GM10847 (cell line): ENCODE results near the gene NRF1.

Experiments
- POLR2A ChIP-seq: IDR thresholded peaks from 2 replicates; pipeline ENCODE4 v1.6.1; 2011; ENCODE audit not compliant: insufficient read length; ENCODE audit errors: extremely low read depth

NRF1 gene

GRCh38 chr7:129769400-129769774 is 157.9 kb downstream of the NRF1 start:
- TF ChIP-seq POLR2A: no peak

- TF ChIP-seq POLR2A: no peak
Measured at GRCh38 chr7:129769866-129770808, 158.6 kb downstream of the NRF1 start.

GRCh38 chr7:129771201-129771927 is 159.8 kb downstream of the NRF1 start:
- TF ChIP-seq POLR2A: no peak

GRCh38 chr7:129771928-129772479 is 160.5 kb downstream of the NRF1 start:
- TF ChIP-seq POLR2A: no peak

GRCh38 chr7:129772646-129773280 is 161.2 kb downstream of the NRF1 start:
- TF ChIP-seq POLR2A: no peak

- TF ChIP-seq POLR2A: no peak
Measured at GRCh38 chr7:129773328-129773731, 161.8 kb downstream of the NRF1 start.

- no peak for TF ChIP-seq POLR2A
Measured at GRCh38 chr7:129773871-129774270, 162.4 kb downstream of the NRF1 start.

GRCh38 chr7:129774359-129774758 is 162.8 kb downstream of the NRF1 start:
- no peak for TF ChIP-seq POLR2A

- no peak for TF ChIP-seq POLR2A
Measured at GRCh38 chr7:129774871-129775694, 163.6 kb downstream of the NRF1 start.

GRCh38 chr7:129775695-129776361 is 164.3 kb downstream of the NRF1 start:
- no peak for TF ChIP-seq POLR2A

GRCh38 chr7:129776362-129776722 is 164.8 kb downstream of the NRF1 start:
- TF ChIP-seq POLR2A: no peak

- no peak for TF ChIP-seq POLR2A
Measured at GRCh38 chr7:129777195-129777844, 165.8 kb downstream of the NRF1 start.

- no peak for TF ChIP-seq POLR2A
Measured at GRCh38 chr7:129777993-129778769, 166.7 kb downstream of the NRF1 start.
